ENCODE data around the gene C16orf86.

DNA sequence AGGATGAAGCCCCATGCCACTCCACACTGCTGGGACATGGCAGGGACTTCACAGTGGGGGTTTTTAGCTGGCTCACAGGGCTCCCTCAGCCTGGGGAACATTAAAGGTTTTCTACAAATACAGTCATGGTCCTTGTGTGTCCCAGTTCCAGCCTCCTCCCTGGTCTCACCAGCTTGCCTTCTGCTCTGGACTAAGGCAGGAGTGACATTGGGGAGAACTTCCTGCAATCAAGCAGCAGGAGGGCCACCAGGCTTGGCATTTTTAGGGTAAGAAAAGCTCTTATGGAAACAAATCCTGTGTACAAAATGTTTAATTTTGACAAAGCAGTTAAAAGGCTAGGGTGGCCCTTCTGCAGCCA lies 4.0 kb upstream of the C16orf86 start:
- TF ChIP-seq POLR2A (IDR thresholded peaks at IDR 0.05), result no peak
- TF ChIP-seq, protein P1, sequence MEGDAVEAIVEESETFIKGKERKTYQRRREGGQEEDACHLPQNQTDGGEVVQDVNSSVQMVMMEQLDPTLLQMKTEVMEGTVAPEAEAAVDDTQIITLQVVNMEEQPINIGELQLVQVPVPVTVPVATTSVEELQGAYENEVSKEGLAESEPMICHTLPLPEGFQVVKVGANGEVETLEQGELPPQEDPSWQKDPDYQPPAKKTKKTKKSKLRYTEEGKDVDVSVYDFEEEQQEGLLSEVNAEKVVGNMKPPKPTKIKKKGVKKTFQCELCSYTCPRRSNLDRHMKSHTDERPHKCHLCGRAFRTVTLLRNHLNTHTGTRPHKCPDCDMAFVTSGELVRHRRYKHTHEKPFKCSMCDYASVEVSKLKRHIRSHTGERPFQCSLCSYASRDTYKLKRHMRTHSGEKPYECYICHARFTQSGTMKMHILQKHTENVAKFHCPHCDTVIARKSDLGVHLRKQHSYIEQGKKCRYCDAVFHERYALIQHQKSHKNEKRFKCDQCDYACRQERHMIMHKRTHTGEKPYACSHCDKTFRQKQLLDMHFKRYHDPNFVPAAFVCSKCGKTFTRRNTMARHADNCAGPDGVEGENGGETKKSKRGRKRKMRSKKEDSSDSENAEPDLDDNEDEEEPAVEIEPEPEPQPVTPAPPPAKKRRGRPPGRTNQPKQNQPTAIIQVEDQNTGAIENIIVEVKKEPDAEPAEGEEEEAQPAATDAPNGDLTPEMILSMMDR (IDR thresholded peaks at IDR 0.05), result no peak

Measured in gastroesophageal sphincter (tissue), 3 donors.